OCI-LY1 (cell line): ENCODE results near the gene SCNN1B.

Source experiments
- CTCF ChIP-seq: fragments of 200-600 bp; sonication (generic), shearing (Covaris generic); IDR thresholded peaks from 2 replicates; pipeline ENCODE4 v1.5.1; 2017; ENCODE audit warnings: mild to moderate bottlenecking, antibody characterized with exemption, low read length, moderate library complexity, mixed read lengths
- EZH2 ChIP-seq: fragments of 200-600 bp; sonication (generic), shearing (Covaris generic); IDR thresholded peaks from 2 replicates; pipeline ENCODE4 v1.8.0; 2017; ENCODE audit warnings: borderline replicate concordance, mixed run types, mild to moderate bottlenecking, antibody characterized with exemption, low read length, moderate library complexity, mixed read lengths

DNA sequence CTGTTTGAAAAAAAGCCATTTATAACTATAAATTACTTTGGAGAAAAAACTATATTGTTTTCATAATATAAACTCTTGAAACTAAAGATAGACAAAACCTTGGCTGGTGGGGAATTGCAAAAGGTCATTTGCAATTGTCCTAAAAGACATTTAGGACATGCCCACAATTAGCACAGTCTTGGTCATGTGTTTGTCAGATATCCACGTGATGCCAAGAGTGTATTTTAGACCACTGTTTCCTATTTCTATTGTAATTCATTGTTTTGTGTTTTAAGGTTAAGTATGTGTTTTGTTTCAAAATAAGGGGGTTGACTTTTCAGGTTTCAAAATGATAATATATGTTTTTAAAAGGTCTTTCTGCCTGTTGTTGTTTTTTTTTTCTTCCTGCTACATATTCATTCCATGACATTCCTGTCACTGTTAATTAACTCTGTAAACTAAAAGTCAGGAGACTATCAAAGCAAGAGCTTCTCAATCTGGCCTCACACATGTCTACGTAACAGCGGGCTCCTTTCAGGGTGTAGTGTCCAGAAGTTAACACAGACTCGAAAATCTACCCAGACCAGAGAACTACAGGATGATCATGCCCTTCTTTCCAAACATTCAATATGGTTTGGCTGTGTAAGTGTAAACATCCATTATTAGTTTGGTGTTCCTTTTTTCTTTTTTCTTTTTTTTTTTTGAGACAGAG lies 92.2 kb downstream of the SCNN1B start:
- TF ChIP-seq CTCF, result no peak
- no peak for TF ChIP-seq EZH2
